BLaER1 (cell line): ENCODE data around the gene AFAP1.

ENCODE experiments used
- H3K27ac ChIP-seq: shearing (Covaris generic); formaldehyde crosslinking; 2 replicates; pipeline ENCODE4 v1.8.1; 2022
- H3K27me3 ChIP-seq: shearing (Covaris generic); formaldehyde crosslinking; 2 replicates; pipeline ENCODE4 v1.8.1; 2022
- H3K36me3 ChIP-seq: shearing (Covaris generic); formaldehyde crosslinking; 2 replicates; pipeline ENCODE4 v1.8.1; 2022
- H3K4me1 ChIP-seq: shearing (Covaris generic); formaldehyde crosslinking; 2 replicates; pipeline ENCODE4 v1.8.1; 2022
- H3K4me2 ChIP-seq: shearing (Covaris generic); formaldehyde crosslinking; 2 replicates; pipeline ENCODE4 v1.8.1; 2022
- H3K4me3 ChIP-seq: shearing (Covaris generic); formaldehyde crosslinking; 2 replicates; pipeline ENCODE4 v1.8.1; 2022
- H3K9ac ChIP-seq: shearing (Covaris generic); formaldehyde crosslinking; 2 replicates; pipeline ENCODE4 v1.8.1; 2022
- H3K9me3 ChIP-seq: shearing (Covaris generic); formaldehyde crosslinking; 2 replicates; pipeline ENCODE4 v1.8.1; 2022
- H4K20me1 ChIP-seq: shearing (Covaris generic); formaldehyde crosslinking; 2 replicates; pipeline ENCODE4 v1.8.1; 2022
- Cebpa-rat ChIP-seq: shearing (Covaris generic); IDR thresholded peaks from 2 replicates; pipeline ENCODE4 v1.8.1; 2022

AFAP1 gene

GRCh38 chr4:7803992-7804755, 135.5 kb downstream of the AFAP1 start:
- Histone ChIP-seq H3K9me3 (no peaks in the 10 kb centered on the region), H3K27ac (no peak overlapping the region), H3K4me3 (no peak overlapping the region), H3K36me3 (peaks cover 28% of the 10 kb centered on the region), H3K27me3 (no peaks in the 10 kb centered on the region), H3K4me1 (peaks cover 15% of the 10 kb centered on the region), H3K4me2 (no peak overlapping the region), H3K9ac (no peak overlapping the region), H4K20me1 (no peaks in the 10 kb centered on the region)
- no peak for TF ChIP-seq Cebpa-rat

- H3K27me3 ChIP-seq = no peaks in the 10 kb centered on the region
- TF ChIP-seq Cebpa-rat = no peak
- peaks cover 3% of the 10 kb centered on the region; the same call in 1 of the 2 replicates for H3K9me3 ChIP-seq
- no peaks in the 10 kb centered on the region for H4K20me1 ChIP-seq
- H3K36me3 ChIP-seq = peaks cover 31% of the 10 kb centered on the region
- H3K4me3 ChIP-seq = no peak overlapping the region
- H3K27ac ChIP-seq = 0 out of 2 replicates have a peak overlapping the region, but pooled peaks have one; percentile 22
- H3K9ac ChIP-seq = peak overlapping the region; percentile 27; the same call in 1 of the 2 replicates
- peaks cover 15% of the 10 kb centered on the region for H3K4me1 ChIP-seq
- peak overlapping the region; percentile 36 for H3K4me2 ChIP-seq
Observed at GRCh38 chr4:7803371-7803770, 136.3 kb downstream of the AFAP1 start.

GRCh38 chr4:7802093-7802726, 137.5 kb downstream of the AFAP1 start:
- Histone ChIP-seq H4K20me1 (no peaks in the 10 kb centered on the region), H3K4me2 (no peak overlapping the region), H3K9me3 (peaks cover 11% of the 10 kb centered on the region), H3K36me3 (peaks cover 35% of the 10 kb centered on the region), H3K4me1 (peaks cover 15% of the 10 kb centered on the region), H3K27me3 (no peaks in the 10 kb centered on the region), H3K27ac (no peak overlapping the region), H3K9ac (no peak overlapping the region), H3K4me3 (no peak overlapping the region)
- TF ChIP-seq Cebpa-rat = no peak

DNA sequence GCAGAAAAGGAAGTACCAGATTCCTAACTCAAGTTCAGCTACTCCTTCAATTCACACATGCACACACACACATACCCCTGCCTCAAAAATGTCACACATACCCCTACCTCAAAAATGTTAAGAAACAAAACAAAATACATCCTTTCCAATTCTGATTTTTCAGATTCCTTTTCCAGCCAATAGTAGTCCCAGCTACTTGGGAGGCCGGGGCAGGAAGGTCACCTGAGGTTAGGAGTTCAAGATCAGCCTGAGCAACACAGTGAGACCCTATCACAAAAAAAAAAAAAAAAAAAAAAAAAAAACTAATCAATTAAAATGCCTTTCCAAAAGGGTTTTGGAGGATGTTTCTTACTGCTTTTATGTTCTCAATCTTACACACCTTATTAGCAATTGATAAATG, 138.0 kb downstream of the AFAP1 start:
- peaks cover 38% of the 10 kb centered on the region for H3K36me3 ChIP-seq
- no peaks in the 10 kb centered on the region for H3K27me3 ChIP-seq
- no peak overlapping the region for H3K9ac ChIP-seq
- peaks cover 15% of the 10 kb centered on the region for H3K4me1 ChIP-seq
- no peak overlapping the region for H3K4me2 ChIP-seq
- H3K27ac ChIP-seq = no peak overlapping the region
- peaks cover 11% of the 10 kb centered on the region for H3K9me3 ChIP-seq
- TF ChIP-seq Cebpa-rat = no peak
- H3K4me3 ChIP-seq = no peak overlapping the region
- no peaks in the 10 kb centered on the region for H4K20me1 ChIP-seq

DNA sequence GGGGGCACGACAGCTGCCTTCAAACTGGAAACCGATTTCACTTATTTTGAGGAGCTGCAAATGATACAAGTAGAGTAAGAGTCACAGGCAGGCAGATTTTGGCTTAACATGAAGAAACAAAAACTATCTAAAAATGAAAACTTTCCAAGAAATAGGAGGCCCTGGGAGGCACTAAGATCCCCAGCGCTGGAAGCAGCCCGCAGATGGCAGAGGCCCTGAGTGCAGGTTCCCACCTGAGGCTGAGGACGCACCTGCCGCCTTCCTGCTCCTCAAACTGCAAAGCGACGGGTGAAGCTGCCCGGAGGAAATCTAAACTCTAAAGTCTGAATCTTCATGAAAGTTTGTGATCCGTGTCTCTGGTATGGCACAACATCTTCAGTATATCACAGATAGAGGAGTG, 138.7 kb downstream of the AFAP1 start:
- H3K9me3 ChIP-seq = peaks cover 11% of the 10 kb centered on the region
- H3K4me2 ChIP-seq = no peak overlapping the region
- H3K9ac ChIP-seq = no peak overlapping the region
- TF ChIP-seq Cebpa-rat = no peak
- peaks cover 38% of the 10 kb centered on the region for H3K36me3 ChIP-seq
- H3K27me3 ChIP-seq = no peaks in the 10 kb centered on the region
- H3K4me1 ChIP-seq = peaks cover 15% of the 10 kb centered on the region
- H3K27ac ChIP-seq = no peak overlapping the region
- no peak overlapping the region for H3K4me3 ChIP-seq
- no peaks in the 10 kb centered on the region for H4K20me1 ChIP-seq

GRCh38 chr4:7800410-7800809, 139.3 kb downstream of the AFAP1 start:
- Histone ChIP-seq H3K9me3 (peaks cover 11% of the 10 kb centered on the region), H3K9ac (no peak overlapping the region), H3K27me3 (no peaks in the 10 kb centered on the region), H3K4me3 (no peak overlapping the region), H3K27ac (no peak overlapping the region), H3K4me2 (no peak overlapping the region), H3K36me3 (peaks cover 38% of the 10 kb centered on the region), H3K4me1 (peaks cover 15% of the 10 kb centered on the region), H4K20me1 (no peaks in the 10 kb centered on the region)
- TF ChIP-seq Cebpa-rat = no peak

DNA sequence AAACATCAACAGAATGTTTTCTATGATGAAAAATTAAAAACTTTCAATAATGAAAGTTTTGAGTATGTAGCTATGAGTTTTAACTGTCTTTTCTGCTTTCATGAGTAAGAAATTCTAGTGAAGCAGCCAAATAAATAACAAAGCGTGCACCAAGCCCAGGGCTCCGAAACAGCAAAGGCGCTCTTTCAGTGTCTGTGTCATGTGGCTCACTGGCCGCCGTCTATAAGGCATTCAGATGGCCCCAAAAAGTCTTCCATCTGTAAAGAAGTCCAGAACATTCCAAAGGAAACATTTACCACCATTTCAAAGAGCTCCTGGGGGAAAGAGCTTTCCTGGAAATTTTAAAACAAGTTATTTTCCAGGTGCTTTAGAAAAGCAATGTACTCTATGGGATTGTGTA, 139.9 kb downstream of the AFAP1 start:
- no peaks in the 10 kb centered on the region for H3K27me3 ChIP-seq
- no peaks in the 10 kb centered on the region for H4K20me1 ChIP-seq
- TF ChIP-seq Cebpa-rat = no peak
- H3K4me1 ChIP-seq = peaks cover 15% of the 10 kb centered on the region
- H3K27ac ChIP-seq = no peak overlapping the region
- H3K4me2 ChIP-seq = no peak overlapping the region
- H3K4me3 ChIP-seq = no peak overlapping the region
- peaks cover 11% of the 10 kb centered on the region for H3K9me3 ChIP-seq
- peaks cover 38% of the 10 kb centered on the region for H3K36me3 ChIP-seq
- H3K9ac ChIP-seq = no peak overlapping the region

DNA sequence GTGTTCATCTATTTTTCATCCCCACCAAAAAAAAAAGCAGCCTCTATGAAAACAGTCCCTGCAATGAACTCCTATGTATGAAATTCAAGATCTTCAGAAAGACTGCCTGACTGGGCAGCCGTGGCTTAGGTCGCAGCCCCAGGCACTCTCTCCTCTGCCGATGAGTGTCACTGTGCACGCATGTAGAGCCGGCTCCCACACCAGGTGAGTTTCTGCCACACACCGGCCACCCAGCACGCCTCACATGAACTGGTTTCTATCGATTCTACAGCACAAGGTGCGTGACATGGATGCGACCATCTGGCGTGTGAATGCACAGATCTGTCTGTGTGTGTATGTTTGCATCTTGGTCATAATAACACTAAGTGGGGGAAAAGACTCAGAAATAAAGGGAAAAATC, 140.4 kb downstream of the AFAP1 start:
- peaks cover 15% of the 10 kb centered on the region for H3K4me1 ChIP-seq
- H3K4me2 ChIP-seq = no peak overlapping the region
- H3K4me3 ChIP-seq = no peak overlapping the region
- no peak for TF ChIP-seq Cebpa-rat
- H3K27me3 ChIP-seq = no peaks in the 10 kb centered on the region
- peaks cover 11% of the 10 kb centered on the region for H3K9me3 ChIP-seq
- H3K27ac ChIP-seq = no peak overlapping the region
- H3K9ac ChIP-seq = no peak overlapping the region
- H4K20me1 ChIP-seq = no peaks in the 10 kb centered on the region
- H3K36me3 ChIP-seq = peaks cover 38% of the 10 kb centered on the region

- peaks cover 21% of the 10 kb centered on the region for H3K4me1 ChIP-seq
- H3K36me3 ChIP-seq = peaks cover 38% of the 10 kb centered on the region
- no peak overlapping the region for H3K4me3 ChIP-seq
- H3K9me3 ChIP-seq = peaks cover 11% of the 10 kb centered on the region
- no peak overlapping the region for H3K4me2 ChIP-seq
- no peaks in the 10 kb centered on the region for H4K20me1 ChIP-seq
- H3K27me3 ChIP-seq = no peaks in the 10 kb centered on the region
- H3K9ac ChIP-seq = no peak overlapping the region
- no peak for TF ChIP-seq Cebpa-rat
- H3K27ac ChIP-seq = no peak overlapping the region
Observed at GRCh38 chr4:7798178-7798995, 141.3 kb downstream of the AFAP1 start.

- Histone ChIP-seq H4K20me1 (no peaks in the 10 kb centered on the region), H3K4me1 (peaks cover 25% of the 10 kb centered on the region), H3K4me3 (no peak overlapping the region), H3K4me2 (no peak overlapping the region), H3K36me3 (peaks cover 38% of the 10 kb centered on the region), H3K27me3 (no peaks in the 10 kb centered on the region), H3K9me3 (peaks cover 11% of the 10 kb centered on the region), H3K9ac (no peak overlapping the region), H3K27ac (no peak overlapping the region)
- no peak for TF ChIP-seq Cebpa-rat
Observed at GRCh38 chr4:7797330-7797729, 142.3 kb downstream of the AFAP1 start.
